Measurements from ENCODE around the gene ECE1.

The ECE1 gene

GRCh38 chr1:21307663-21308305 is 17.5 kb upstream of the ECE1 start:
- no peak for DNase-seq

DNA sequence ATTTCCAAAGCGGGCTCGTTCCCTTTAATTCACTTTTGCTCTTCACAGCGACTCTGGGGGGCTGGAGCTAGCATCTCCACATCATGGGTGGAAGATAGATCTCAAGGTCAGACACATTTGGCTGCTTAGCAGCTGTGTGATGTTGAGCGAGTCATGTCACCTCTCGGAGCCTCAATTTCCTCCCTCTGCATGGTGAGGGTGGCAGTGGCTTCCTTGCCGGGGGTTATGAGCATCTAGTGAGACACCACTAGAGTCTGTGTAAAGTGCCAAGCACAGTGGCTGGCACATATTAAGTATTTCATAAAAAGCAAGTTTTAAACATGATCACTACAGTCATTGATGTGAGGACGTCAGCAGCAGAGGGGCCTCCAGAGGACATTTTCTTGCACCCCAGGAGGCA is 16.9 kb upstream of the ECE1 start:
- DNase-seq: no peak

DNA sequence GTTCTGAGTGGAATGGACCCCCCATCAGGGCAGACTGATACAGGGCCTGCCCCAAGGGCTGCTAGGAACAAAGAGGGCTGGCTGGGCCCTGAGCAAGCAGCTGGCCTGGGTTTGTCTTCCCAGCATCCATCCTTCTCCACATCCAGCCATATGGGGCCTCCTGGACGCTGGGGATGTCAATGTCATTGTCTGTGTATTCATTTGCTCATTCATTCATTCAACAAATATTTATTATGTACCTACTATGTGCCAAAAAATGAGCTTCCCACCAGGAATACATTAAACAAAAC is 15.6 kb upstream of the ECE1 start:
- no peak for DNase-seq

- no peak for DNase-seq
These were observed 15.1 kb upstream of the ECE1 start for GRCh38 chr1:21305155-21305899.

DNA sequence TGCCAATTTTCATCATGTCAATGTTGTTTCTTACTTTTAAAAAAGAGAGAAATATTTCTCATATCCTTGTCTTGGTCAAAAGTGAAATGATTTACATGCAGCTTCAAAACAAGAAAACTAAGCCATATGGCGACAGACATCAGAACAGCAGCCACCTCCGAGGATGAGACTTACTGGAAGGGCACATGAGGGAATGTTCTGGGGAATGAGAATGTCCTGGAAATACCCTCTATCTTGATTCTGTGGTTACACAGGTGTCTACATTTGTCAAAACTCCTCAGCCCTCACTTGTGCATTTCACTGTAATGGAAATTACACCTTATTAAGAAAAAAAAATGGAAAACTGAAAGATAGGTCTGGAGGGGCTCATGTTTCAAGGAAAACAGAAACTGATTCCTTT is 14.2 kb upstream of the ECE1 start:
- no peak for DNase-seq

- DNase-seq: no peak
These were observed 12.8 kb upstream of the ECE1 start for GRCh38 chr1:21302747-21303715.

DNA sequence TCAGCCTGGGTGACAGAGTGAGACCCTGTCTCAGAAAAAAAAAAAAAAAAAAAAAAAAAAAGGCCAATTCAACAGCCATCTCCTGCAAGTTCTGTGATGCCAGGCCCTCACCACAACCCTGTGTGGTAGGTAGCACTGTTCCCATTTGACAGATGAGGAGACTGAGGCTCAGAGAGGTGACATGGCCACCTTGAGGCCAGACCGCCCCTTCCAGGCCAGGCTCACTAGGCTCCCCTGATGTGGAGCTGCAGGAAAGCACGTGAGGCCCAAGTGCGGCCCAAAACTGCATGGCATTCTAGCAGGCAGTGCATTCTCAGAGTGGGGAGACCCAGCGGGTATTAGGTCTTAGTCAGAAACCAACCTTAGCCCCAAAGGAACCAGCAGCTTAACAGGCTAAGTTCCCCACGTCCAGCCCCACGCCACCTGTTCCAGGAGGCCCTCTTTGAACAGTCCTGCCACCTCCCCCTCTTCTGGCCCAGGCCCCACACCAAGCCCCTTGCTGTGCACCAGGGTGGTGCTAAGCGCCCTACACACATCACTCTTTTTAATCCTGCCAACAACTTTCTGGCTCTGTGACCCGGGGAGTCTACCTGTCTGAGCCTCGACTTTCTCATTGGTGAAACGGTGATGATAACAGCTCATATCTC is 11.7 kb upstream of the ECE1 start:
- no peak for DNase-seq

- DNase-seq: no peak
These were observed 10.5 kb upstream of the ECE1 start for GRCh38 chr1:21300774-21301173.

- no peak for DNase-seq
These were observed 9.6 kb upstream of the ECE1 start for GRCh38 chr1:21299780-21300395.

DNA sequence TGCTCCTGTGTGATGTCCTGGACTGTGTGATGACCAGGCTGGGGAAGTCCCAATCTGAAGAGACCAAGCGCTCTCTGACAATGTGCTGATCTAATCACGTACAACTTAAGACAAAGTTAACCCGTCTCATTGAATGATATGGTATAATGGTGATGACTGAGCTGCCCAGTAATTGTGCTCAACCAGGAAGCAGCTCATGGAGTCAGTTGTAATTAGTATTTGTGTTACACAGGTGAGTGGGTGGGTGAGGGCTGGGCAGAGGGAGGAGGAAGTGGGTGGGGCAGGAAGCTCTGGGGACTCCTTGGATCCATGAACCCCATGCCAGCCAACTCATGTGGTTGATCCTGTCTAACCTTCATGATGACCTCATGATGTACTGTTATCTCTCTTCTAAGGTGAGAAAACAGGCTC is 8.7 kb upstream of the ECE1 start:
- DNase-seq: peak; percentile 3

DNA sequence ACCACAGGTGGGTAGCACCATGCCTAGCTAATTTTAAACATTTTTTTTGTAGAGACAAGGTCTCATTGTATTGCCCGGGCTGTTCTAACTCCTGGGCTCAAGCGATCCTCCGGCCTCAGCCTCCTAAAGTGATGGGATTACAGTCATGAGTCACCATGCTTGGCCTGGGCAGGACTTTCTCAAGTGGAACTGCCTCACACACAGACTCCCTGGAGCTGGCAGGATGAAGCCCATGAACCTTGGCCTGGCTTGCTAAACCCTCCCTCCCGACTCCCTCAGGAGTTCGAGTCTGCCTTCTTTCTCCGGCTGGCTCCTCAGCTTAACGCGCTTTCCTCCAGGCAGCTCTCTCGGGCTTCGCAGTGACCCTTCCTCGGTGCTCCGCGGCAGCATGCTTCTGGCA is 7.7 kb upstream of the ECE1 start:
- DNase-seq: no peak

GRCh38 chr1:21296509-21297354 is 6.5 kb upstream of the ECE1 start:
- no peak for DNase-seq

DNA sequence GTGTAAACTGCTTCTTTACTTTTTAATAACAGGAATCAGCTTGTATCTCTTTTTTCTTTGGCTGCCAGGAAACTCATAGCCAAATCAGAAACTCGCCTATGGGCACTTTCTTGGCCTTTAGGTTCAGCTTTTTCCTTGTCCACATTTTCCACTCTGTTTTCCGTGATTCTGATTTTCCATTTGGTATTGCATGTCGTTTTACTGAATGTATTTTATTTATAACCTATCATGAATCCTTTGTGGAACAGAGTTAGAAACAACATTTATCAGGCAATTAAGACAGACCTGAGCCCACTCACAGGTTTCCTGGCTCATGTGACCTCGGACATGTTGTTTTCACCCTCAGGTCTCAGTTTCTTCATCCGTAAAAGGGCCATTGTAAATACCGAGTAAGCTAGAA is 5.3 kb upstream of the ECE1 start:
- no peak for DNase-seq

- no peak for DNase-seq
These were observed 4.7 kb upstream of the ECE1 start for GRCh38 chr1:21295002-21295401.

DNA sequence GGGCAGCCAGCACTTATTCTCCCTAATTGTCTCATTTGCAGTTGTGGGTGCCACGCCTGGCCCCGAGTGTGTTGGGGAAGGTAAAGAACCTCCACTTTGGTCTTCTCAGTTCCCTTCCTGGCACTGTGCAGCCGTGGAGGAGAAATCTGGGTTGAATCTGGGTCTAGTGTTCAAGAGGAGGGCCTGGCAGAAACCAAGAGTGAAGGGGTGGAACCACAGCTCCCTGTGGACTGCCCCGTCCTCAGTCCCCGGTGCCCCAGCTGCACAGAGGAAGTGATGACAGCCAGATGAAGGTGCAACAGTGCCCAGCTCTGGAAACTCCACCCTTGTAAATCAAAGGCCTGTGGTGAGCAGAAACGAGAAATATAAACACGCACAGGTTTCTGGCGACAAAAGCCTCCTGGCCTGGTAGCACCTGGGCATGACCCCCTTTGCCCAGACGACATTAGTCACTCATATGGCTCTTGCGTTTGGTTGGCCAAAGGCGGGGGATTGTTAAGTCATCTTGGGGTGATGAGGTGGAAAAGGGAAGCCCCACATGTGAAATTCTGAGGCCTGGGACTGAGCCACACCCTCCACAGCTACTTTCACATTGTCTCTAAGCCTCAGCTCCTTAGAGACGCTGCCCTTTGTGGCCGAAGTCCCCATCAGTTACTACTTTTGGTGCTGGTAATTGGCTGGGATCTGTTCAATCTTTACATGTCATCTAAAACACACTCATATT is 4.2 kb upstream of the ECE1 start:
- DNase-seq: no peak

- DNase-seq: no peak
These were observed 3.4 kb upstream of the ECE1 start for GRCh38 chr1:21293537-21294265.

DNA sequence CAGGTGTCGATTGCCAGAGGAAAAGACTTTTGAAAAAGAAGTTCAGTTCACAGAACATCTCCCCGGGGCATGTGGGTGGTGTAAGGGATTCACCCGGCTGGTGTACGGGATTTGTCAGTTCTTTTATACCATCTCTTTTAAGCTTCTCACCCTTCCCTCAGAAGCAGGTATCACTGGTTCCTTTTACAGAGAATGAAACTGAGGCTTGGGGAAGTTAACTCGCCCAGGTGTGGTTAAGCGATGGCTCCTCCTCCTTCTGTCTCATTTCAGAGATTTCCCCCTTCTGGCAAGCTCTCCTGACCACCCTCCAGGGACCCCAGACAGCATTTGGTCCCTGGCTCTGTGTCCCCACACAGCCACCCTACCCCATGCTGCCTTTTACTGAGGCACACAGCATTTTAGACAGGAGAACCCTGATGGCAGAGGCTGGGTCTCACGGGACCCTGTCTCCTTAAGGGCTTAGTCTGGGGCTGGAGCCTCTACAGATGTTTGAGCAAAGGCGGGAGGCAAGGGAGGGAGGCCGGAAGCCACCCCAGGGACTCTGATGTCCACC is 2.8 kb upstream of the ECE1 start:
- no peak for DNase-seq

- no peak for DNase-seq
These were observed 2.3 kb upstream of the ECE1 start for GRCh38 chr1:21292503-21292983.

- no peak for DNase-seq
These were observed 1.7 kb upstream of the ECE1 start for GRCh38 chr1:21291964-21292363.

GRCh38 chr1:21291184-21291583 is 921 bp upstream of the ECE1 start:
- DNase-seq: no peak

All from NCI-H748 treated with DMSO at 0.1 percent for 48 hours (cell line).